LNCAP (cell line): ENCODE results near the gene RBM26.

Experiments used
- TF ChIP-seq, protein P1 (sequence below): fragments of 450-650 bp; IDR thresholded peaks from 2 replicates; pipeline ENCODE4 v1.5.1; 2017; ENCODE audit warnings: mild to moderate bottlenecking

The RBM26 gene

DNA sequence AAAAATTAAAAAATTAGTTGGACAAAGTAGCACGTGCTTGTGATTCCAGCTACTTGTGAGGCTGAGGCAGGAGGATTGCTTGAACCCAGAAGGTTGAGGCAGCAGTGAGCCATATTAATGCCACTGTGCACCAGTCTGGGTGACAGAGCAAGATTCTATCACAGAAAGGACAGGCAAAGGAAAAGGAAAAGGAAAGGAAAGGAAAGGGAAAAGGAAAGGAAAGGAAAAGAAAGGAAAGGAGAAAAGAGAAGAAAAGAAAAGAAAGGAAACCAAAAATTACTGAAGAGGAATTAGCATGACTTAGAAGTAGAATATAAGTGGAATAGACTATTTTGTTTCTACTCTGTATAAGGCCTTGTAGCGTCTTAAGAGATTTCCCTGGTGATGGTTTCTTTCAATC is 122.3 kb downstream of the RBM26 start:
- TF ChIP-seq, protein P1, sequence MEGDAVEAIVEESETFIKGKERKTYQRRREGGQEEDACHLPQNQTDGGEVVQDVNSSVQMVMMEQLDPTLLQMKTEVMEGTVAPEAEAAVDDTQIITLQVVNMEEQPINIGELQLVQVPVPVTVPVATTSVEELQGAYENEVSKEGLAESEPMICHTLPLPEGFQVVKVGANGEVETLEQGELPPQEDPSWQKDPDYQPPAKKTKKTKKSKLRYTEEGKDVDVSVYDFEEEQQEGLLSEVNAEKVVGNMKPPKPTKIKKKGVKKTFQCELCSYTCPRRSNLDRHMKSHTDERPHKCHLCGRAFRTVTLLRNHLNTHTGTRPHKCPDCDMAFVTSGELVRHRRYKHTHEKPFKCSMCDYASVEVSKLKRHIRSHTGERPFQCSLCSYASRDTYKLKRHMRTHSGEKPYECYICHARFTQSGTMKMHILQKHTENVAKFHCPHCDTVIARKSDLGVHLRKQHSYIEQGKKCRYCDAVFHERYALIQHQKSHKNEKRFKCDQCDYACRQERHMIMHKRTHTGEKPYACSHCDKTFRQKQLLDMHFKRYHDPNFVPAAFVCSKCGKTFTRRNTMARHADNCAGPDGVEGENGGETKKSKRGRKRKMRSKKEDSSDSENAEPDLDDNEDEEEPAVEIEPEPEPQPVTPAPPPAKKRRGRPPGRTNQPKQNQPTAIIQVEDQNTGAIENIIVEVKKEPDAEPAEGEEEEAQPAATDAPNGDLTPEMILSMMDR: no peak

DNA sequence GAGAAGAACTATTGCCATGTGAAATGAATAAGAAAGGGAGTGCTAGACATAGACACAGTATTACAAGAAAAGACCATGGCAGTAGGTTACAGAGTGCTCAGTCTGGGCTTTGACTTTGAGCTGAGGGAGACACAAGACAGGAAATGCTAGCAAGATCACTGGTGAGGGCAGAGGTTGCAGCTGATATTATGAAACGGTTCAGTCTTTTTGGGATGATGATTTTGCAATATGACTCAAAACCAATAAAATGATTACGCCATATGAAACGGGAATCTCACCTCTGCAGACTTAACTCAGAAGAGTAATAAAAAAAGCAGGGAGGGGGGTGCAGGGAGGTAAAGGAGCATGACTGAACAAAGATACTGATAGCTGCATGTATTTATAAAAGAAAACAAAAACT is 123.1 kb downstream of the RBM26 start:
- TF ChIP-seq, protein P1: no peak

DNA sequence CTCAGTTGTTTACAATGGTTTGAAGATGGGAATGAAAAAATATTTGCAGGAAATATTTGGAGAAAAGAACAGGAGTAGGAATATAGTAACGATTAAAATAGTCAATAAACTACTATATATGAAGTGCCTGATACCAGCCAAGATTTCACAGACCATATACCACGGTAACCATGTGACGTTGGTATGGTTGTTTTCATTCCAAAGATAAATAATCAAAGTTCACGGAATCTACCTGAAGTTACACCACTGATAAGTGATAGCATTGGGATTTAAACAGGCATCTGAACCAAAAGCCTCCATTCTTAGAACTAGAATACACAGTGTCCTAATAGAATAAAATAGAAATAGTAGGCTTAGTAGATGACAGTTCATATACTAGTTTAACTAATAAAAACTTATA is 123.5 kb downstream of the RBM26 start:
- TF ChIP-seq, protein P1: no peak

DNA sequence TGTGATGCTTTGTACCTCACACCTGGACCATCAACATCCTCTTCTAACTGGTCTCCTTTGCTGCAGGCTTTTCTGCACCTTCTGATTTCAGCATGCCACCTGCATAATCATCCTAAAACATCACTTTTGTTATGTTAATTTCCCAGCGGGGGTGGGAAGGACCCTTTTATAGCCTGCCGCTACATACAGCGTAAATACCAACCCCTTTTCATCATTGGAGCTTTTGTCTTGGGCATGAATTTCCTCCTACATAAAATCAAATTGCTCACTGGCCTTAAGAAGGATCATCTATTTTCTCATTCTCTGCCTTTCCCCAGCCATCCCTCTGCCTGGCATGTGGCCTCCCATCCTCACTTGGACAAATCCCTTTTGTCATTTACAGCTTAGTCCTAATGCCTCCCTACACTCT is 124.7 kb downstream of the RBM26 start:
- TF ChIP-seq, protein P1: no peak

DNA sequence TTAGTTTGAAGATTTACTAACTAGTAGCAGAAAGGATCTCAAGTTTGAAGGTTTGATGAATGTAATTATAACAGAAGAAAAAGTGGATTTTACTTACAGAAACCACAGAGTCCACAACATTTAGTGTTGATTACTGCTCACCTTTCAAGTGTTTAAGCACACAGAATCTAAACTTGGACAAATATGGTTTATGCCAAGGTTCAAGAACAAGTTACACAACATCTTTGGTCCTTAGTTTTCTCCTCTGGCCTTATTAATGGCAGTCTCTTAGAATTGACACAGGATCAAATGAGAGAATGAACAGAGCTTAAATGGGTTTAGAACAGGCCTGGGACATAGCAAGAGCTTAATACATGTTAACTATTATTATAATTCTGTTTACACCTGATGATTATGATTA is 133.0 kb downstream of the RBM26 start:
- TF ChIP-seq, protein P1: no peak

DNA sequence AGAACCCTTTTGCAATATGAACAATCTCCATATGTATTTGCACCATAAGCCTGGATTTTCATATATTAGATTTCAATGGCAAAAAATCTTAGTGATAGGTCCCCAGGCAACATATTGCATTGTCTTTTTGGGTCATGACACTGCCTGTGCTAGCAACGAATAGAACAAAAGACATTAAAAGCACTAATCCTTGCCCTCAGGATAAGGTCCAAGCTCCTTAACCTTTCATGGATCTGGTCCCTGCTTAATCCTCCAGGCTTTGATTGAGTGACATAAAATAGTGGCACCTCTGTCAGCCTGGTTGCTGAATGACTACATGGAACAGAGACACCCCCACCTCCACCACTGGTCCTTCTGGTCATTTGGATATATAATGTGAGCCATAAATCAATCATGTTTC is 134.4 kb downstream of the RBM26 start:
- TF ChIP-seq, protein P1: no peak

GRCh38 chr13:79270859-79271258 is 135.2 kb downstream of the RBM26 start:
- TF ChIP-seq, protein P1: no peak
